ENCODE results near the gene ICAM1. TPM values are rescaled to one million over a fixed set of nuclear protein-coding genes. Genes with fewer than 3 reads are reported as not detected.

The ICAM1 gene
- total RNA-seq, 1 experiment from 2014 or later, result 1.6 TPM

GRCh38 chr19:10291554-10292205, 20.8 kb downstream of the ICAM1 start:
- no peak for DNase-seq (ENCODE audit: extremely low read depth, low read depth)

- DNase-seq (ENCODE audit: extremely low read depth, low read depth), result no peak
These were observed 21.4 kb downstream of the ICAM1 start for GRCh38 chr19:10292206-10292788.

GRCh38 chr19:10292789-10293636, 22.1 kb downstream of the ICAM1 start:
- DNase-seq (ENCODE audit: extremely low read depth, low read depth), result no peak

- DNase-seq (ENCODE audit: extremely low read depth, low read depth), result no peak
These were observed 22.9 kb downstream of the ICAM1 start for GRCh38 chr19:10293637-10294367.

- no peak for DNase-seq (ENCODE audit: extremely low read depth, low read depth)
These were observed 23.4 kb downstream of the ICAM1 start for GRCh38 chr19:10294368-10294697.

- DNase-seq (ENCODE audit: extremely low read depth, low read depth), result no peak
These were observed 24.5 kb downstream of the ICAM1 start for GRCh38 chr19:10295305-10295846.

GRCh38 chr19:10295847-10296591, 25.1 kb downstream of the ICAM1 start:
- no peak for DNase-seq (ENCODE audit: extremely low read depth, low read depth)

GRCh38 chr19:10299545-10300458, 28.9 kb downstream of the ICAM1 start:
- no peak for DNase-seq (ENCODE audit: extremely low read depth, low read depth)

GRCh38 chr19:10305139-10305806, 34.4 kb downstream of the ICAM1 start:
- no peak for DNase-seq (ENCODE audit: extremely low read depth, low read depth)

GRCh38 chr19:10306327-10306726, 35.4 kb downstream of the ICAM1 start:
- DNase-seq (ENCODE audit: extremely low read depth, low read depth), result no peak

GRCh38 chr19:10309423-10309822, 38.5 kb downstream of the ICAM1 start, which contains the start of gene ZGLP1:
ZGLP1 (minus strand) TSS chr19:10309815.
- DNase-seq (ENCODE audit: extremely low read depth, low read depth), result no peak

- peak; percentile 64 for DNase-seq (ENCODE audit: extremely low read depth, low read depth)
These were observed 44.7 kb downstream of the ICAM1 start, which contains the start of gene FDX2 for GRCh38 chr19:10315335-10316214. FDX2 (minus strand) TSS chr19:10316015; CDS start chr19:10315996, 19 bp downstream.

- DNase-seq (ENCODE audit: extremely low read depth, low read depth), result no peak
These were observed 45.5 kb downstream of the ICAM1 start for GRCh38 chr19:10316229-10317044.

- no peak for DNase-seq (ENCODE audit: extremely low read depth, low read depth)
These were observed 46.3 kb downstream of the ICAM1 start for GRCh38 chr19:10317045-10317856.

- DNase-seq (ENCODE audit: extremely low read depth, low read depth), result no peak
These were observed 47.0 kb downstream of the ICAM1 start for GRCh38 chr19:10317857-10318462.

All from NCI-H460 (cell line).